Sigmoid colon (tissue), 4 donors: ENCODE results near the gene RAF1.

Experiments
- POLR2AphosphoS5 ChIP-seq, 4 donors: sonication (generic); formaldehyde crosslinking; IDR thresholded peaks; one replicate each; pipeline ENCODE4 v1.6.1; 2017; ENCODE audit warnings: antibody characterized with exemption in 4 of 4
- TF ChIP-seq, protein P1 (sequence below), 4 experiments: fragments of 450-650 bp in 3 of 4; fragments of 200-600 bp in 1 of 4; IDR thresholded peaks; one replicate each; pipeline ENCODE4 v1.5.1; 2016 to 2019; ENCODE audit warnings: antibody characterized with exemption in 4 of 4, mild to moderate bottlenecking in 3 of 4, moderate library complexity in 2 of 4

- TF ChIP-seq, protein P1, sequence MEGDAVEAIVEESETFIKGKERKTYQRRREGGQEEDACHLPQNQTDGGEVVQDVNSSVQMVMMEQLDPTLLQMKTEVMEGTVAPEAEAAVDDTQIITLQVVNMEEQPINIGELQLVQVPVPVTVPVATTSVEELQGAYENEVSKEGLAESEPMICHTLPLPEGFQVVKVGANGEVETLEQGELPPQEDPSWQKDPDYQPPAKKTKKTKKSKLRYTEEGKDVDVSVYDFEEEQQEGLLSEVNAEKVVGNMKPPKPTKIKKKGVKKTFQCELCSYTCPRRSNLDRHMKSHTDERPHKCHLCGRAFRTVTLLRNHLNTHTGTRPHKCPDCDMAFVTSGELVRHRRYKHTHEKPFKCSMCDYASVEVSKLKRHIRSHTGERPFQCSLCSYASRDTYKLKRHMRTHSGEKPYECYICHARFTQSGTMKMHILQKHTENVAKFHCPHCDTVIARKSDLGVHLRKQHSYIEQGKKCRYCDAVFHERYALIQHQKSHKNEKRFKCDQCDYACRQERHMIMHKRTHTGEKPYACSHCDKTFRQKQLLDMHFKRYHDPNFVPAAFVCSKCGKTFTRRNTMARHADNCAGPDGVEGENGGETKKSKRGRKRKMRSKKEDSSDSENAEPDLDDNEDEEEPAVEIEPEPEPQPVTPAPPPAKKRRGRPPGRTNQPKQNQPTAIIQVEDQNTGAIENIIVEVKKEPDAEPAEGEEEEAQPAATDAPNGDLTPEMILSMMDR (IDR thresholded peaks at IDR 0.05) = no peak
- TF ChIP-seq POLR2AphosphoS5 (IDR thresholded peaks at IDR 0.05) = no peak
Observed at GRCh38 chr3:12686096-12686495, 22.2 kb upstream of the RAF1 start.
